PC-9 (cell line): ENCODE data around the gene CUX1.

ENCODE experiments used
- CTCF ChIP-seq: fragments of 200-600 bp; sonication (generic); conservative IDR thresholded peaks from 2 replicates; pipeline ENCODE4 v1.6.1; 2017; ENCODE audit warnings: mixed run types, antibody characterized with exemption, mild to moderate bottlenecking, moderate library complexity
- EZH2 ChIP-seq: fragments of 200-600 bp; sonication (generic); IDR thresholded peaks from 2 replicates; pipeline ENCODE4 v1.8.0; 2017; ENCODE audit warnings: antibody characterized with exemption, low read depth

GRCh38 chr7:102223184-102223583, 405.8 kb downstream of the CUX1 start:
- TF ChIP-seq CTCF (no peak), EZH2 (no peak)
